GM12875 (cell line): ENCODE data around the gene EDIL3.

ENCODE experiments used
- H3K4me3 ChIP-seq: one replicate; pipeline ENCODE4 v1.5.1; 2011; ENCODE audit warnings: low read depth, low read length, control low read depth
- CTCF ChIP-seq: IDR thresholded peaks from 2 replicates; pipeline ENCODE4 v1.5.1; 2011; ENCODE audit warnings: low read depth, mild to moderate bottlenecking, control low read depth, inconsistent platforms, low read length, moderate library complexity, borderline replicate concordance; ENCODE audit not compliant: insufficient read depth

EDIL3 gene

GRCh38 chr5:84085387-84086041, 299.2 kb downstream of the EDIL3 start:
- no peak for TF ChIP-seq CTCF
- H3K4me3 ChIP-seq: no peak overlapping the region

- no peak overlapping the region for H3K4me3 ChIP-seq
- TF ChIP-seq CTCF: 0 out of 2 replicates have a peak, but pooled peaks have one; percentile 1
Measured at GRCh38 chr5:84080908-84081307, 303.8 kb downstream of the EDIL3 start.

DNA sequence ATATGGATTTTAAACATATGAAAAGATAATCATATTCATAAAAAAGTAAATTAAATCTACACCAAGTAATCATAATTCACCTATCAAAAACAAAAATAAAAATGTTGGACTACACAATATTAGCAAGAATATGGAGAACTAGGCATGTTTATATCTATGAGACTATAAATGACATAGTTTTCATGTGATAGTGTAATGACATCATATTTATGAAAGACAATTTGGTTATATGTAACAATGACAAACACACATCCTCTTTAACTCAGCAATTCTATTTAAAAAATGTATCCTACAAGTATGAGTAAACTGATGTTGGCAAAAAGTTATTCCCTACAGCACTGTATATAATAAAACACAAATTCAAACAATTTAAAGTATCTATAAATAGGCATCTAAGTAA, 312.3 kb downstream of the EDIL3 start:
- TF ChIP-seq CTCF: no peak
- H3K4me3 ChIP-seq: no peak overlapping the region

GRCh38 chr5:84069608-84070179, 315.0 kb downstream of the EDIL3 start:
- TF ChIP-seq CTCF: no peak
- H3K4me3 ChIP-seq: no peak overlapping the region

DNA sequence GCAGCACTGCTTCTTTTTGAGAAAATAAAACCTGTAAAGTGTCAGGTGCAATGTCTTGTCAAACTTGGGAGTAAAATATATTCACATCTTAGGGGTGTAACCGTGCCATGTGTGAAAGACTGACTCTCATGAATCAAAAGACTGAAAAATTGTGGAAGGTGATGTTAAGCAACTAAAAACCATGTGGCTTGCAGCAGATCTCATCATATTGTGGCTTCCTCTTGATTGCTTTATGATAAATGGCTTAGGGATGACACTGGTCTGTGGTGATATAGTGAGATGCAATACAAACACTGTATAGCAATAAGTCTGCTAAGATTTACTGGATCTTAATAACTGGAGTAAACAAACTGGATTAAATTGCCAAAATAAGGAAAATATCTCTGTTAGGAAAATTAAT, 321.6 kb downstream of the EDIL3 start:
- H3K4me3 ChIP-seq: no peak overlapping the region
- no peak for TF ChIP-seq CTCF

DNA sequence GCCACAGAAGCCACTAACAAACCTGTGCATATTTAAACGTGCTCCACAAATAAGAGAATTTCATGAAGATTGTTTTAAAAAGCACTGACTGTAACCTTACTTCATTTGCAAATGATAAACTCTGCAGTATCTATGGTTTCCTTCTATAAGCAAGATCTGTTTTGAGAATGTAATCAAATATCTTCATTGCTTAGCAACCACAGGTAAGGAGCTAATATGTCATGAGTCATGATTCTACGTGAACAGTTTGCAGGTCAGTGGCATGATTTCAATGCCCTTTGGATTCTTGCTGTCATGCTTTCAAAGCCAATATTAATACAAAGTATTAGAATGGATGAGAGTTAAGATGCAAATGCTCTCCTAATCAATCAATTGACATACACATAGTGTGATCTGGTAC, 325.0 kb downstream of the EDIL3 start:
- no peak overlapping the region for H3K4me3 ChIP-seq
- TF ChIP-seq CTCF: no peak

GRCh38 chr5:84058561-84058960, 326.1 kb downstream of the EDIL3 start:
- no peak for TF ChIP-seq CTCF
- no peak overlapping the region for H3K4me3 ChIP-seq
